ENCODE data around the gene FLT4.

DNA sequence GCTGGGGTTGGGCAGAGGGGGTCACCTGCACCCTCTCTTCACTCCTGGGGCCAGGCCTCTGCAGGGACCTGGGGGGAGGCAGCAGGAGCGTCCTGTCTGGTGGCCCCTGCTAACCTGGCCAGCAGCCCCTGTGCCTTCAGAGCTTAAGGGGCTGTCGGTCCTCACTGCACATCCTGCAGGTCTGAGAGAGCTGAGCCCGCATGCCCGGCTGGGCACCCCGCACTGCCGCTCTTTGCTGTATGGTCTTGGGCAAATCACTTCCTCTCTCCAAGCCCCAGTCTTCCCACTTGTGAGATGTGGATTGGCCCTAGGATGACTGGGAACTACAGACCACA is 7.9 kb downstream of the FLT4 start:
- TF ChIP-seq, protein P1, sequence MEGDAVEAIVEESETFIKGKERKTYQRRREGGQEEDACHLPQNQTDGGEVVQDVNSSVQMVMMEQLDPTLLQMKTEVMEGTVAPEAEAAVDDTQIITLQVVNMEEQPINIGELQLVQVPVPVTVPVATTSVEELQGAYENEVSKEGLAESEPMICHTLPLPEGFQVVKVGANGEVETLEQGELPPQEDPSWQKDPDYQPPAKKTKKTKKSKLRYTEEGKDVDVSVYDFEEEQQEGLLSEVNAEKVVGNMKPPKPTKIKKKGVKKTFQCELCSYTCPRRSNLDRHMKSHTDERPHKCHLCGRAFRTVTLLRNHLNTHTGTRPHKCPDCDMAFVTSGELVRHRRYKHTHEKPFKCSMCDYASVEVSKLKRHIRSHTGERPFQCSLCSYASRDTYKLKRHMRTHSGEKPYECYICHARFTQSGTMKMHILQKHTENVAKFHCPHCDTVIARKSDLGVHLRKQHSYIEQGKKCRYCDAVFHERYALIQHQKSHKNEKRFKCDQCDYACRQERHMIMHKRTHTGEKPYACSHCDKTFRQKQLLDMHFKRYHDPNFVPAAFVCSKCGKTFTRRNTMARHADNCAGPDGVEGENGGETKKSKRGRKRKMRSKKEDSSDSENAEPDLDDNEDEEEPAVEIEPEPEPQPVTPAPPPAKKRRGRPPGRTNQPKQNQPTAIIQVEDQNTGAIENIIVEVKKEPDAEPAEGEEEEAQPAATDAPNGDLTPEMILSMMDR (IDR thresholded peaks at IDR 0.05; ENCODE audit: insufficient read depth, low read length, poor library complexity, severe bottlenecking) = no peak
- TF ChIP-seq EZH2phosphoT487 (conservative IDR thresholded peaks at IDR 0.05; ENCODE audit: low read length) = no peak
